ENCODE results near the gene EYS.

Gene EYS

GRCh38 chr6:64729522-64729921, 977.5 kb downstream of the EYS start:
- Histone ChIP-seq H3K27ac (ENCODE audit: low read length) (no peak overlapping the region), H3K9me3 (ENCODE audit: control insufficient read depth, insufficient read depth, low read length) (no peaks in the 10 kb centered on the region), H3K4me1 (ENCODE audit: control insufficient read depth, insufficient read depth, low read length) (no peaks in the 10 kb centered on the region), H3K27me3 (ENCODE audit: control insufficient read depth, insufficient read depth, low read length) (no peaks in the 10 kb centered on the region), H3K4me3 (ENCODE audit: low read length) (no peak overlapping the region), H3K36me3 (ENCODE audit: control insufficient read depth, insufficient read depth, low read length) (no peaks in the 10 kb centered on the region)
- no peak for DNase-seq (ENCODE audit: low read depth, low spot score)
- no CpG with 5 or more reads among the region's 4 CpGs for WGBS (ENCODE audit: insufficient coverage, insufficient read length)

- Histone ChIP-seq H3K9me3 (ENCODE audit: control insufficient read depth, insufficient read depth, low read length) (no peaks in the 10 kb centered on the region), H3K4me3 (ENCODE audit: low read length) (no peak overlapping the region), H3K27me3 (ENCODE audit: control insufficient read depth, insufficient read depth, low read length) (no peaks in the 10 kb centered on the region), H3K27ac (ENCODE audit: low read length) (no peak overlapping the region), H3K4me1 (ENCODE audit: control insufficient read depth, insufficient read depth, low read length) (no peaks in the 10 kb centered on the region), H3K36me3 (ENCODE audit: control insufficient read depth, insufficient read depth, low read length) (no peaks in the 10 kb centered on the region)
- DNase-seq (ENCODE audit: low read depth, low spot score), result no peak
- WGBS (ENCODE audit: insufficient coverage, insufficient read length), result no CpG with 5 or more reads among the region's 5 CpGs
Measured at GRCh38 chr6:64727075-64727474, 980.0 kb downstream of the EYS start.

DNA sequence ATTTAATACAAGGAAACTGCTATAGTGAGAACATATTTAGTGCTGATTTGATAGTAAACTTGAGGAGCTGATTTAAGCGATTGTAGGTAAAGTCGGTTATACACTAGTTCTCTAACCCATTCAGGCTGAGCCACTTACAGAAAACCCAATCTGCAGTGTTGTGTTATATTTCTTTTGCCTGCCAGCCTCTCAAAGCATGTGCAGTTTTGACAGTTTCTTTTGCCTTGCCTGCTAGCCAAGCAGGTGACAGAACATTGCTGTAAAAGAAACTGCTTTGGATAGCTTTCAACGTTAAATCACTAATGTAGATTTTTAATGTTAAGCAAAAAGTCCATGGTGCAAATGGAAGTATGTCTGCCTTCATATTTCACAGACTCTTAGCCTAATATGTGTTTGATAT, 982.9 kb downstream of the EYS start:
- no CpG with 5 or more reads among the region's 3 CpGs for WGBS (ENCODE audit: insufficient coverage, insufficient read length)
- Histone ChIP-seq H3K4me3 (ENCODE audit: low read length) (no peak overlapping the region), H3K9me3 (ENCODE audit: control insufficient read depth, insufficient read depth, low read length) (0 out of 2 replicates have a peak, but pooled peaks cover 2% of the 10 kb centered on the region), H3K27ac (ENCODE audit: low read length) (no peak overlapping the region), H3K4me1 (ENCODE audit: control insufficient read depth, insufficient read depth, low read length) (no peaks in the 10 kb centered on the region), H3K27me3 (ENCODE audit: control insufficient read depth, insufficient read depth, low read length) (no peaks in the 10 kb centered on the region), H3K36me3 (ENCODE audit: control insufficient read depth, insufficient read depth, low read length) (no peaks in the 10 kb centered on the region)
- no peak for DNase-seq (ENCODE audit: low read depth, low spot score)

GRCh38 chr6:64723327-64724058, 983.5 kb downstream of the EYS start:
- Histone ChIP-seq H3K36me3 (ENCODE audit: control insufficient read depth, insufficient read depth, low read length) (no peaks in the 10 kb centered on the region), H3K27ac (ENCODE audit: low read length) (no peak overlapping the region), H3K27me3 (ENCODE audit: control insufficient read depth, insufficient read depth, low read length) (no peaks in the 10 kb centered on the region), H3K9me3 (ENCODE audit: control insufficient read depth, insufficient read depth, low read length) (0 out of 2 replicates have a peak, but pooled peaks cover 2% of the 10 kb centered on the region), H3K4me3 (ENCODE audit: low read length) (no peak overlapping the region), H3K4me1 (ENCODE audit: control insufficient read depth, insufficient read depth, low read length) (no peaks in the 10 kb centered on the region)
- no peak for DNase-seq (ENCODE audit: low read depth, low spot score)
- WGBS (ENCODE audit: insufficient coverage, insufficient read length), result no CpG with 5 or more reads among the region's 5 CpGs

- no peak for DNase-seq (ENCODE audit: low read depth, low spot score)
- WGBS (ENCODE audit: insufficient coverage, insufficient read length), result 100% methylated on average over 2 of the region's 2 CpGs
- no peak overlapping the region for H3K4me3 ChIP-seq (ENCODE audit: low read length)
- H3K27me3 ChIP-seq (ENCODE audit: control insufficient read depth, insufficient read depth, low read length), result no peaks in the 10 kb centered on the region
- no peaks in the 10 kb centered on the region for H3K4me1 ChIP-seq (ENCODE audit: control insufficient read depth, insufficient read depth, low read length)
- no peak overlapping the region for H3K27ac ChIP-seq (ENCODE audit: low read length)
- H3K9me3 ChIP-seq (ENCODE audit: control insufficient read depth, insufficient read depth, low read length), result 0 out of 2 replicates have a peak, but pooled peaks cover 2% of the 10 kb centered on the region
- no peaks in the 10 kb centered on the region for H3K36me3 ChIP-seq (ENCODE audit: control insufficient read depth, insufficient read depth, low read length)
Measured at GRCh38 chr6:64721865-64722264, 985.2 kb downstream of the EYS start.

DNA sequence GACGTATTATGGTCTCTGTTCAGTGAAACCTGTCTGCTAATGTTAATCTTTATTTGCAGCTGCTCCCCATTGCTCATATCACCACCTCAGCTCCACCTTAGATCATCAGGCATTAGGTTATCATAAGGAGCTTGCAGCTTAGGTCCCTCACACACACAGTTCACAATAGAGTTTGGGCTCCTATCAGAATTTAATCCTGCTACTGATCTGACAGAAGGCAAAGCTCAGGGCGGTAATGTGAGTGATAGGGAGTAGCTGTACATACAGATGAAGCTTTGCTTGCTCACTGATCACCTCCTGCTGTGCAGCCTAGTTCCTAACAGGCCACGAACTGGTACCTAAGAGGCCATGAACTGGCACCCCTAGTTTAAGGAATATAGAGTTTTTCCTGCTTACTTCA, 989.7 kb downstream of the EYS start:
- H3K4me1 ChIP-seq (ENCODE audit: control insufficient read depth, insufficient read depth, low read length), result no peaks in the 10 kb centered on the region
- H3K27ac ChIP-seq (ENCODE audit: low read length), result no peak overlapping the region
- no peak overlapping the region for H3K4me3 ChIP-seq (ENCODE audit: low read length)
- DNase-seq (ENCODE audit: low read depth, low spot score), result no peak
- no peaks in the 10 kb centered on the region for H3K36me3 ChIP-seq (ENCODE audit: control insufficient read depth, insufficient read depth, low read length)
- WGBS (ENCODE audit: insufficient coverage, insufficient read length), result no CpG with 5 or more reads among the region's 3 CpGs
- H3K9me3 ChIP-seq (ENCODE audit: control insufficient read depth, insufficient read depth, low read length), result 0 out of 2 replicates have a peak, but pooled peaks cover 2% of the 10 kb centered on the region
- H3K27me3 ChIP-seq (ENCODE audit: control insufficient read depth, insufficient read depth, low read length), result no peaks in the 10 kb centered on the region

GRCh38 chr6:64715624-64716023, 991.4 kb downstream of the EYS start:
- WGBS (ENCODE audit: insufficient coverage, insufficient read length), result no CpG with 5 or more reads among the region's 3 CpGs
- H3K27ac ChIP-seq (ENCODE audit: low read length), result no peak overlapping the region
- H3K36me3 ChIP-seq (ENCODE audit: control insufficient read depth, insufficient read depth, low read length), result no peaks in the 10 kb centered on the region
- DNase-seq (ENCODE audit: low read depth, low spot score), result no peak
- 0 out of 2 replicates have a peak, but pooled peaks cover 2% of the 10 kb centered on the region for H3K9me3 ChIP-seq (ENCODE audit: control insufficient read depth, insufficient read depth, low read length)
- H3K4me1 ChIP-seq (ENCODE audit: control insufficient read depth, insufficient read depth, low read length), result no peaks in the 10 kb centered on the region
- H3K27me3 ChIP-seq (ENCODE audit: control insufficient read depth, insufficient read depth, low read length), result no peaks in the 10 kb centered on the region
- no peak overlapping the region for H3K4me3 ChIP-seq (ENCODE audit: low read length)

- no peaks in the 10 kb centered on the region for H3K4me1 ChIP-seq (ENCODE audit: control insufficient read depth, insufficient read depth, low read length)
- H3K9me3 ChIP-seq (ENCODE audit: control insufficient read depth, insufficient read depth, low read length), result no peaks in the 10 kb centered on the region
- H3K27me3 ChIP-seq (ENCODE audit: control insufficient read depth, insufficient read depth, low read length), result no peaks in the 10 kb centered on the region
- no peak overlapping the region for H3K27ac ChIP-seq (ENCODE audit: low read length)
- DNase-seq (ENCODE audit: low read depth, low spot score), result no peak
- no peaks in the 10 kb centered on the region for H3K36me3 ChIP-seq (ENCODE audit: control insufficient read depth, insufficient read depth, low read length)
- H3K4me3 ChIP-seq (ENCODE audit: low read length), result no peak overlapping the region
- no CpG with 5 or more reads among the region's 2 CpGs for WGBS (ENCODE audit: insufficient coverage, insufficient read length)
Measured at GRCh38 chr6:64714073-64714472, 993.0 kb downstream of the EYS start.

DNA sequence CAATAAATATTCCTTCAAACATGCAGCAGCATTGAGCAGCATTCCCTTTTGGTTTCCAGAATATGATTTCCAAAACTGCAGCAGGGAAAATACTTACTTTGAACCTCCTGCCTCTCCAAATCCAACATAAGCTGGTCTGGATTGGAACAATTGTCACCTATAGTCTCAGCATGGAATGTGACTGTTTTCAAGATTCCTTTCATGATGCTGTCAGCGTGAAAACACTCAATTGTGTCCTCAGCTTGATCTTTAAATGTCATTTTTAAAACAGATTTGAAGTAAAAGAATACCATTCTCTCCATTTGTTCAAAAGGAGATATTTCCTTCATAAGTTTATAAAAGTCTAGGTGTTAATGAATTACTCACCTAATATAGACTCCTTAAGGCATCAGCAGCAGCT, 993.9 kb downstream of the EYS start:
- H3K36me3 ChIP-seq (ENCODE audit: control insufficient read depth, insufficient read depth, low read length), result no peaks in the 10 kb centered on the region
- H3K27ac ChIP-seq (ENCODE audit: low read length), result no peak overlapping the region
- no peaks in the 10 kb centered on the region for H3K9me3 ChIP-seq (ENCODE audit: control insufficient read depth, insufficient read depth, low read length)
- no peaks in the 10 kb centered on the region for H3K27me3 ChIP-seq (ENCODE audit: control insufficient read depth, insufficient read depth, low read length)
- H3K4me1 ChIP-seq (ENCODE audit: control insufficient read depth, insufficient read depth, low read length), result no peaks in the 10 kb centered on the region
- no CpG with 5 or more reads among the region's 1 CpG for WGBS (ENCODE audit: insufficient coverage, insufficient read length)
- no peak overlapping the region for H3K4me3 ChIP-seq (ENCODE audit: low read length)
- no peak for DNase-seq (ENCODE audit: low read depth, low spot score)

DNA sequence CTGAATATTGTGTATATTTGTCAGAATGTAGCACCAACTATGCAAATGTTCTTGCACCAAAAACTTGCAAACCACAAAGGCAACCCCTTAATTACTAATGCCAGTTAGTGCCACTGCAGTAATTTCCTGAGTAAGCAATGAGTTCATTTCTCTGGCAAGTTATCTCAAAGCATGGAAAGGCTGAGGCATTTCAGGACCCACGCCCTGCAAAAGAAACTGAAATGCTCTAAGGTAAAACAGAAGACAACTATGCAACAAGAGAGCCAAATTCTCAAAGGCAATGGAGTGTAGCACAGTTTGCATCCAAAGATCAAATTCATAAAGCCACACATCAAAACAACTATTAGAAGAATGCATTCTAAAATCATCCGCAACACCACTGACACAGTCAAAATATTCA, 994.4 kb downstream of the EYS start:
- no peaks in the 10 kb centered on the region for H3K36me3 ChIP-seq (ENCODE audit: control insufficient read depth, insufficient read depth, low read length)
- DNase-seq (ENCODE audit: low read depth, low spot score), result no peak
- no peak overlapping the region for H3K27ac ChIP-seq (ENCODE audit: low read length)
- H3K4me3 ChIP-seq (ENCODE audit: low read length), result no peak overlapping the region
- WGBS (ENCODE audit: insufficient coverage, insufficient read length), result no CpG with 5 or more reads among the region's 2 CpGs
- no peaks in the 10 kb centered on the region for H3K27me3 ChIP-seq (ENCODE audit: control insufficient read depth, insufficient read depth, low read length)
- H3K9me3 ChIP-seq (ENCODE audit: control insufficient read depth, insufficient read depth, low read length), result no peaks in the 10 kb centered on the region
- no peaks in the 10 kb centered on the region for H3K4me1 ChIP-seq (ENCODE audit: control insufficient read depth, insufficient read depth, low read length)

DNA sequence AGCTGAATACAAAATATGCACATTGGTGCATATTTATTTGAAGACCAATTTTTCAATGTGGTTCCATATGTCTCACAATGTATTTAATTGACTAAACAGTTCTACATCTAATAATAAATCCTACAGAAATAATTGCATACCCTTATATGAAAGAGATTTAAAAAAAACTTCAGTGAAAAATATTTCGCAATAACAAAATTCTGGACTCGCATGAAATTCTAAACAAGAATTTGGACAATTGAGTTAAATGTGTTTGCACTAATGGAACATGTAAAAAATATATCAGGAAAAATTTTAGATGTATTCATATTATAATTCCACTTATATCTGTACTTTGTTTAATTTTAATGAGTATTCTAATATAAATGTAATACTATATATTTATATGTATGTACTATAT, 1003.1 kb downstream of the EYS start:
- WGBS (ENCODE audit: insufficient coverage, insufficient read length), result no CpG with 5 or more reads among the region's 2 CpGs
- no peak overlapping the region for H3K4me3 ChIP-seq (ENCODE audit: low read length)
- no peak overlapping the region for H3K27ac ChIP-seq (ENCODE audit: low read length)
- DNase-seq (ENCODE audit: low read depth, low spot score), result no peak
- no peaks in the 10 kb centered on the region for H3K36me3 ChIP-seq (ENCODE audit: control insufficient read depth, insufficient read depth, low read length)
- no peaks in the 10 kb centered on the region for H3K27me3 ChIP-seq (ENCODE audit: control insufficient read depth, insufficient read depth, low read length)
- H3K4me1 ChIP-seq (ENCODE audit: control insufficient read depth, insufficient read depth, low read length), result no peaks in the 10 kb centered on the region
- no peaks in the 10 kb centered on the region for H3K9me3 ChIP-seq (ENCODE audit: control insufficient read depth, insufficient read depth, low read length)

All from iPS DF 6.9 (cell line).